NCI-H69 (cell line): ENCODE measurements around the gene BOLA2B.
"Not testable (repeated sequence)": the region's sequence is repeated elsewhere in the genome, so short reads cannot be mapped to it uniquely, and the experiment has no call there.

Experiments used
- DNase-seq: peaks from one replicate; lab custom pipeline; 2025; lab: John Stamatoyannopoulos, UW

BOLA2B gene

DNA sequence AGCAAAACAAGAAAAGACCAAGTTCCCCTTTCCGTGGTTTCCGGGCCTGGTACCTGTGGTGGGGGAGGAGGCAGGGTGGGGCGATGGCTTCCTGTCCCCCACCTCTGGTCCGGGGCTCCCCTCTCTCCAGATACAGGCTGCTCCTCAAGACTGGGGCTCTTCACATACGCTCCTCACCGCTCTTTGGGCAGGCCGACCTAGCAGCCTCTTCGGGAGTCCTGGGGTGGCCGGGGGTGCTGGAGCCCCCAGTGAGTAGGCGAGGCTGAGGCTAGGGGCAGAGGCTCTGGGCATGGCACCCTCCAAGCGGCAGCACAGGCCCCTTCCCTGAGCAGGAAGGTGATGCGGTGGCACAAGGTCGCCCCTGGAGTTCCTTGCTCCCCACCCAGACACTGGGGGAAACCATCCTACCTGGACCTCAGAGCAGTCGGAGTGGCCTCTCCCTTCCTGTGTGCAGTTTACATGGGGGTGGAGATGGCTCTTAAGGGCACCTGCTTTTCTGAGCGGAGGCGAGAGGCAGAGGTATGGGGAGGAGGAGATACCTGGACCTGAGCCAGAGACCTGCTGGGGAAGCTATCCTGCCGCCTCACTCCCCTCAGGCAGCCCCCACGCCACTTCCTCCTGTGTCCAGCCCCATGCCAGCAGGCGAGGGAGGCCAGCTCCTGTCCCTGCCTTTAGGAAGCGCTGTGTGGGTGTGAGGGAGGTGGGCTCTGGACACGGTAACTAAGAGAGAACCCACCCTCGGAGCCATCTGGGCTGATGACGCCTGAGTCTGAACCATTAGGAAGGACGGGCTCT, 9.2 kb downstream of the BOLA2B start:
- peak; percentile 96 for DNase-seq

DNA sequence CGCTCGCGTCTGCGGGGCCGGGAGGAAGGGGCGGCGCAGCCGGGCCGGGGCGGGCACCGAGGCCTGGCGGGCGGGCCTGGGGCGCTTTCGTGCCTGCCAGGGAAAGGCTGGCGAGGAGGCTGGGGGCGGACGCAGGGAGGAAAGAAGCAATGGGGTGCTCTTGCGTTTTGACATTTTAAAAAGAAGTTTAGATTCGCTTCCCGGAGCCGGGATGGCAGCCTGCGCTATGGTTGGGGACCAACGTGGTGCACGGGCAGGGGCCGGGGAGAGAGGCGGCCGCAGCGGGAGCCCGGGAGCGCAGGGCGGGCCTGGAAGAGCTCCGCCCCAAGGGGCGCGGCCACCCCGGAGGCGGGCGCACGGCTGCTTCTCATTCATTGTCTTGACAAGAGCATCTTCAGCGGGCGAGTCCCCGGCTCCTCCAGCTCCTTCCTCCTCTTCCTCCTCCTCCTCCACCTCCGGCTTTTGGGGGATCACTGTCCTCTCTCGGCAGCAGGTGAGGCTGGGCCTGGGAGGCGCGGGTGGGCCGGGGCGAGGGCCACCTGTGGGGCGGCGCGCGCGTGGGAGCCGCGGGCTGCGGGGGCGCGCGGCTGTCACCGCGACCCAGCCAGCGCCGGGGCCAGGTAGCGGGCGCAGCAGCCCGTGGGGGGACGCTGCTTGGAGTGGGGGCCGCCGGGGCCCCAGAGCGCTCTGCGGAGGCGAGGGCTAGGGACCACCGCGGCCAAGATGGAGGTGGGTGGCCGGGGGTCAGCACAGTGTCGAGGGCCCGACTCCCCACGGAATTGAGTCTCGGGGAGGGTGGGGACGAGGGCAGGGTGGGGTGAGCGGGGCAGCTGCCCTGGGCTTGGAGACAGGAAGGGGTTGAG, 10.0 kb downstream of the BOLA2B start, which contains the start of gene CORO1A:
Gene CORO1A (plus strand): TSS at position 370 of the 863 bp plus-strand sequence. CDS start 1,608 bp downstream, outside the sequence.
- DNase-seq = peak; percentile 93

DNA sequence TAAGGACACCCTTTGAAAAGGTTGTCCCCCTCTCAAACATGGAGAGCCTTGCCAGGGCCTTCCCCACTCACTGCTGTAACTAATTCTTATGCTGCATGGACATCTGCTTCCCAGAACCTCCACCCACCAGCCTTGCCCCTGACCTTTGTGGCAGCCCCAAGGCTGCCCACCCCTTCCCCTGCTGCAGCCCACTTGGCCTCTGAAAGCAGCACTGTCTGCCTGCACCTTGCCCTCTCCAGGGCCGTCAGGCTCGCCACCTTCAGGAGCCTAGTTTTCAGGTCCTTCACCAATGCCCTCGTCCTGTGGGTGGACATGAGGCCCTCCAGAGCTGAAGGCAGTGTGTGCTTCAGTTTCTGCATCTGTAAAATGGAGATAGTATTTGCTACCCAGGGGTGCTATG, 12.7 kb downstream of the BOLA2B start:
- DNase-seq = no peak

DNA sequence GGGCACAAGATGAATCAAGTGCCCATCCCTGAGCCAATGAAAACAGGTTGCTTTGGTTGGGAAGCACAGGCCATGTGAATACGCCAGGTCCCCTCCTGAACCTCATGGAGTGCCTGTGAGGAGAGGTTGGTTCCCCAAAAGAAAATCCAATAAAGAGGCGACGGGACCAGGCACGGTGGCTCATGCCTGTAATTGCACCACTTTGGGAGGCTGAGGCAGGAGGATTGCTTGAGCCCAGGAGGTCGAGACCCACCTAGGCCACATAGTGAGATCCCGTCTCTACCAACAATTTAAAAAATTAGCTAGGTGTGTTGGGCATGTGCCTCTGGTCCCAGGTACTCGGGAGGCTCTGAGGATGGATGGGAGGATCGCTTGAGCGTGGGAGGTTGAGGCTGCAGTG, 13.5 kb downstream of the BOLA2B start:
- no peak for DNase-seq

DNA sequence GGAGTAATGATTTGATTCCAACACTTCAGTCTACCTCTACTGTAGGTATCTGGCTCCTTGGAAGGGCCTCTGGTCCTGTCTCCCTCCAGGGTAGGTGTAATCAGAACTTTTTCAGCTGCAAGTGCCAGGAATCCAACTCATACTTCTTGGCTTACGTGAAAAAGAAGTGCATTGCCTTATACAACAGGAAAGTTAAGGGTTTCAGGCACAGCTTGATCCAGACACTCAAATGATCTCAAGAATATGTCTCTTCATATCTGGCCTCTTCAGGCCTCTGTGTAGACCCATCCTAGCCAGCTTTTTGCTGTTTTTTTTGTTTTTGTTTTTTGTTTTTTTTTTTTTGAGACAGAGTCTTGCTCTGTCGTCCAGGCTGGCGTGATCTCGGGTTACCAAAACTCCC, 14.3 kb downstream of the BOLA2B start:
- DNase-seq = no peak

DNA sequence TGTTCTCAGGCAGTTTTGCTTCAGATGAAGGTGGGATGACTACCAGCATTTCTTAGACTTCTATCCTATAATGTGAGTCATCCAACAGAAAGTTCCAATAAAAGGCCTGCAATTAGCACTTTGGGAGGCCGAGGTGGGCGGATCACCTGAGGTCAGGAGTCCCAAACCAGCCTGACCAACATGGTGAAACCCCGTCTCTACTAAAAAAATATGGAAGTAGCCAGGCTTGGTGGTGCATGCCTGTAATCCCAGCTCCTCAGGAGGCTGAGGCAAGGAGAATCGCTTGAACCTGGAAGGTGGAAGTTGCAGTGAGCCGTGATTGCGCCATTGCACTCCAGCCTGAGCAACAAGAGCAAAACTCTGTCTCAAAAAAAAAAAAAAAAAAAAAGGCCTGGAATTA, 16.6 kb downstream of the BOLA2B start:
- not testable (repeated sequence) for DNase-seq

DNA sequence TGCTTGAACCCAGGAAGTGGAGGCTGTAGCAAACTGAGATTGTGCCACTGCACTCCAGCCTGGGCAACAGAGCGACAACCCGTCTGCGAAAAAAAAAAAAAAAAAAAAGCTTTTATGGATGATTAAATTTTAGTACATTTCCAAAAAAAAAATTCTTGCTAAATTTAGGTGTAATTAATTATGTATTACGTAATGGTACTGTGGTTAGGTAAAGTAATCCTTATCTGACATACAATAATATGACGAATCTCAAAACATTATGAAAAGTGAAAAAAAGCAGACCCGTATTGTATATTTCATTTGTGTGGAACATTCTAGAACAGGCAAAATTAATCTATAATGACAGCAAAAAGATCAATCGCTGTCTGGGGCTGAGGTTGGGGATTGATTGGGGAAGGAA, 20.4 kb downstream of the BOLA2B start:
- no peak for DNase-seq

DNA sequence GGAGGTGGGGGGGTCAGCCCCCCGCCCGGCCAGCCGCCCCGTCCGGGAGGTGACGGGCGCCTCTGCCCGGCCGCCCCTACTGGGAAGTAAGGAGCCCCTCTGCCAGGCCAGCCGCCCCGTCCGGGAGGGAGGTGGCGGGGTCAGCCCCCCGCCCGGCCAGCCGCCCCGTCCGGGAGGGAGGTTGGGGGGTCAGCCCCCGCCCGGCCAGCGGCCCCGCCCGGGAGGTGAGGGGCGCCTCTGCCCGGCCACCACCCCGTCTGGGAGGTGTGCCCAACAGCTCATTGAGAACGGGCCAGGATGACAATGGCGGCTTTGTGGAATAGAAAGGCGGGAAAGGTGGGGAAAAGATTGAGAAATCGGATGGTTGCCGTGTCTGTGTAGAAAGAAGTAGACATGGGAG, 23.3 kb downstream of the BOLA2B start:
- DNase-seq = not testable (repeated sequence)

DNA sequence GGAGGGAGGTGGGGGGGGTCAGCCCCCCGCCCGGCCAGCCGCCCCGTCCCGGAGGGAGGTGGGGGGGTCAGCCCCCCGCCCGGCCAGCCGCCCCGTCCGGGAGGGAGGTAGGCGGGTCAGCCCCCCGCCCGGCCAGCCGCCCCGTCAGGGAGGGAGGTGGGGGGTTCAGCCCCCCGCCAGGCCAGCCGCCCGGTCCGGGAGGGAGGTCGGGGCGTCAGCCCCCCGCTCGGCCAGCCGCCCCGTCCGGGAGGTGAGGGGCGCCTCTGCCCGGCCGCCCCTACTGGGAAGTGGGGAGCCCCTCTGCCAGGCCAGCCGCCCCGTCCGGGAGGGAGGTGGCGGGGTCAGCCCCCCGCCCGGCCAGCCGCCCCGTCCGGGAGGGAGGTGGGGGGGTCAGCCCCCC, 24.1 kb downstream of the BOLA2B start:
- not testable (repeated sequence) for DNase-seq

DNA sequence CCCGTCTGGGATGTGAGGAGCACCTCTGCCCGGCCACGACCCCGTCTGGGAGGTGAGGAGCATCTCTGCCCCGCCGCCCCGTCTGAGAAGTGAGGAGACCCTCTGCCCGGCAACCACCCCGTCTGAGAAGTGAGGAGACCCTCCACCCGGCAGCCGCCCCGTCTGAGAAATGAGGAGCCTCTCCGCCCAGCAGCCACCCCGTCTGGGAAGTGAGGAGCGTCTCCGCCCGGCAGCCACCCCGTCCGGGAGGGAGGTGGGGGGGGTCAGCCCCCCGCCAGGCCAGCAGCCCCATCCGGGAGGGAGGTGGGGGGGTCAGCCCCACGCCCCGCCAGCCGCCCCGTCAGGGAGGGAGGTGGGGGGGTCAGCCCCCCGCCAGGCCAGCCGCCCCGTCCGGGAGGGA, 24.7 kb downstream of the BOLA2B start:
- not testable (repeated sequence) for DNase-seq

DNA sequence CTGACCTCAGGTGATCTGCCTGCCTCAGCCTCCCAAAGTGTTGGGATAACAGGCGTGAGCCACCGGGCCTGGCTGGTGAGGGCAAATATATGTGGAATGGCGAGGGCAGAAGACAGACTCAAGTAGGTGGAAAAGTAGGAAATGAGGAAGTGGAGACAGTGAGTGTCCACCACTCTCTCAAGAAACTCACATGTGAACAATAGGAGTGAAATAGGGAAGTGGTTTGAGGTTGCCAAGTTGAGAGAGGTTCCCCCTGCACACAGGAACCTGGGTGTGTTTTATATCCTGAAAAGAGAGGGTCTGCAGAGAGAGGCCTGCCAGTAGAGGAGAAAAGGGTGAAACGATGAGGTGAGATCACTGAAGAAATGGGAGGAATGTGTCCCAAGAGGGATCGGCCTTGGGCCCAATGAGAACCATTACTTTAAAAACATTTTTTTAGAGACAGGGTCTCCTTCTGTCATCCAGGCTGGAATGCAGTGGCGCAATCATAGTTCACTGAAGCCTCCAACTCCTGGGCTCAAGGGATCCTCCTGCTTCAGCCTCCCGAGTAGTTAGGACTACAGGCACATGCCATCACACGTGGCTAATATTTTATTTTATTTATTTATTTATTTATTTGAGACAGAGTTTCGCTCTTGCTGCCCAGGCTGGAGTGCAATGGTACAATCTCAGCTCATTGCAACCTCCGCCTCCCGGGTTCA, 27.1 kb downstream of the BOLA2B start:
- DNase-seq = no peak

DNA sequence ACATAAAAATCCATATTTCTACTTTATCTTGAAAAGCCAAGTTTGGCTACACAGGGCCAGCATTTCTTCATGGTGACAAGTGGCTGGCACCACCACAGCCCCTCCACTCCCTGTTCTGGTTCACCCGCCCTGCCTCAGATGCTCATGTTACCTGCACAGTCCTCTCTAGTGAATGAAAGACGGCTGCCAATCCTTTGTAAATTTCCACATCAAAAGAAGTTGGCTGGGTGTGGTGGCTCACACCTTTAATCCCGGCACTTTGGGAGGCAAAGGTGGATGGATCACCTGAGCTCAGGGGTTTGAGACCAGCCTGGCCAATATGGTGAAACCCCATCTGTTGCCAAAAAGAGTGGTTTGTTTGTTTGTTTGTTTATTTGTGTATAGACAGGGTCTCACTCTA, 29.9 kb downstream of the BOLA2B start:
- no peak for DNase-seq

DNA sequence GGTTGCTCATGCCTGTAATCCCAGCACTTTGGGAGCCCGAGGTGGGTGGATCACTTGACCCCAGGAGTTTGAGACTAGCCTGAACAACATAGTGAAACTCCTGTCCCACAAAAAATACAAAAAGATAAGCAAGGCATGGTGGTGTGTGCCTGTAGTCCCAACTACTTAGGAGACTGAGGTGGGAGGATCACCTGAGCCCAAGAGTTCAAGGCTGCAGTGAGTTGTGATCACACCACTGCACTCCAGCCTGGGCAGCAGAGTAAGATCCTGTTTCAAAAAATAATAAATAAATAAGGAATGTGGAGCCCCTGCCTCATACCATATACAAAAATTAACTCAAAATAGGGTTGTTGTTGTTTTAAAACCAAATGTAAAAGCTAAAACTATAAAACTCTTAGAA, 36.3 kb downstream of the BOLA2B start:
- DNase-seq = no peak

DNA sequence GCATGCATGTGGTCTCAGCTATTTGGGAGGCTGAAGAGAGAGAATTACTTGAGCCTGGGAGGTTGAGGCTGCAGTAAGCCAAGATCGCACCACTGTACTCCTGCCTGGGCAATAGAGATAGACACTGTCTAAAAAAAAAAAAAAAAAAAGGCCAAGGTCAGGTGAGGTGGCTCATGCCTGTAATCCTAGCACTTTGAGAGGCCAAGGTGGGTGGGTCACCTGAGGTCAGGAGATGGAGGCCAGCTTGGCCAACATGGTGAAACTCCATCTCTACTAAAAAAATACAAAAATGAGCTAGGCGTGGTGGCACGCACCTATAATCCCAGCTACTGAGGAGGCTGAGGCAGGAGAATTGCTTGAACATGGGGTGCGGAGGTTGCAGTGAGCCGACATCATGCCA, 38.3 kb downstream of the BOLA2B start:
- DNase-seq = no peak

DNA sequence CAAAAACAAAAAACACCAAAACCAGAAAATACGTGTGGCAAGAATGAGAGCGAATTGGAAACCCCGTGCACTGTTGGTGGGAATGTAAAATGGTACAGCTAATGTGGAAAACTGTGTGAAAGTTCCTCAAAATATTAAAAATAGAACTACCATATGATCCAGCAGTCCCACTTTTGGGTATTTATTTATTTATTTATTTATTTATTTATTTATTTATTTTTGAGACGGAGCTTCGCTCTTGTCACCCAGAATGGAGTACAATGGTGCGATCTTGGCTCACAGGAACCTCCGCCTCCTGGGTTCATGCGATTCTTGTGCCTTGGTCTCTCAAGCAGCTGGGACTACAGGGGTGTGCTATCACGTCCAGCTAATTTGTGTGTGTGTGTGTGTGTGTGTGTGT, 40.9 kb downstream of the BOLA2B start:
- DNase-seq = no peak

DNA sequence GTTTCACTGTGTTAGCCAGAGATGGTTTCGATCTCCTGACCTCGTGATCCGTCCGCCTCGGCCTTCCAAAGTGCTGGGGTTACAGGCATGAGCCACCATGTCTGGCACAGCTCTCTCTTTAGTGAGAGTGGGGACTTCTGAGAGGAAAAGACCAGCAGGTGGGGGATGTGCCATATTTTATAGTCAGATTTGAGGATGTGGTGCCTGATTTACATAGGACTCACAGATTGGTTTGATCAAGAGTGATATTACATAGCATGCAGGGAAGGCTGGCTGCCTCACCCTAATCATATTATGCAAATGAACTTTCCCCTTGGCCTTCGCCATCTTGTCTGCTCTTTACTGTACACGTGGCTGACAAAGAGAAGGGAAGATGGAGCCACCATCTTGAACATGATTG, 42.4 kb downstream of the BOLA2B start:
- DNase-seq = no peak

DNA sequence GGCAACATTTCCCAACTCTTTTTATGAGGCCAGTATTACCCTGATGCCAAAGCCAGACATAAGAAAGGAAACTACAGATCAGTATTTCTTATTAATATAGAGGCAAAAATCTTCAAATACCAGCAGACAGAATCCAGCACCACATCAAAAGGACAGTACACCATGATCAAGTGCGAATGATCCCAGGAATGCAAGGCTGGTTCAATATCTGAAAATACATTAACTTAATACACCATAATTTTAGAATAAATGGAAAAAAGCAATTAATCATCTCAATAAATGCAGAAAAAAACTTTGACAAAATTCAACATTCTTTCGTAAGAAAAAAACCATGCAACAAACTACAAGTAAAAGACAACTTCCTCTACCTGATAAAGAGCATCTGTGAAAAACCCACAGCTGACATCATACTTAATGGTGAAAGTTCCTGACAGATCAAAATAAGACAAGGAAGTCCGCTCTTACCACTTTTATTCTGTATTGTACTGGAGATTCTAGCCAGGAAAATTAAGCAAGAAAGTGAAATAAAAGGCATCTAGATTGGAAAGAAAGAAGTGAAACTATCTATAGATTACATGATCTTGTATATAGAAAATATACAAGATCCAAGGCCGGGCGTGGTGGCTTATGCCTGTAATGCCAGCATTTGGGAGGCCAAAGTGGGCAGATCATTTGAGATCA, 44.1 kb downstream of the BOLA2B start:
- DNase-seq = no peak

DNA sequence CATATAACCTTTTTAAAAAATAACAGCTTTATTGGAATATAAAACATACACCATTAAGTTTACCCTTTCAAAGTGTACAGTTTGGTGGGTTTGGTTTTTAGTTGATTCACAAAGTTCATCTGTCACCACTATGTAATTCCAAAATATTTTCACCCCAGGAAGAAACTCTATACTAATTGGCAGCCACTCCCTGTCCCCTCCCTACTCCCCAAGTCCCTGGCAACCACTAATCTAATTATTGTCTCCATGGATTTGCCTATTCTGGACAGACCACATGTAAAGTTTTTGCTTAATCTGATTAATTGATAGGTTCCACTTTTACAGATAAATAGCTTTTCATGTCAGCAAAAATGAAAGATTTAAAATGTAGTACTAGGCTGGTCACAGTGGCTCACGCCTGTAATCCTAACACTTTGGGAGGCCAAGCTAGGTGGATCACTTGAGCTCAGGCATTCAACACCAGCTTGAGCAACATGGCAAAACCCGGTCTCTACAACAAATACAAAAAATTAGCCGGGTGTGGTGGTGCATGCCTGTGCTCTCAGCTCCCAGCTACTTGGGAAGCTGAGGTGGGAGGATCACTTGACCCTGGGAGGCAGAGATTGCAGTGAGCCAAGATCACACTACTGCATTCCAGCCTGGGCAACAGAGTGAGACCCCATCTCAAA, 45.5 kb downstream of the BOLA2B start:
- DNase-seq = no peak

DNA sequence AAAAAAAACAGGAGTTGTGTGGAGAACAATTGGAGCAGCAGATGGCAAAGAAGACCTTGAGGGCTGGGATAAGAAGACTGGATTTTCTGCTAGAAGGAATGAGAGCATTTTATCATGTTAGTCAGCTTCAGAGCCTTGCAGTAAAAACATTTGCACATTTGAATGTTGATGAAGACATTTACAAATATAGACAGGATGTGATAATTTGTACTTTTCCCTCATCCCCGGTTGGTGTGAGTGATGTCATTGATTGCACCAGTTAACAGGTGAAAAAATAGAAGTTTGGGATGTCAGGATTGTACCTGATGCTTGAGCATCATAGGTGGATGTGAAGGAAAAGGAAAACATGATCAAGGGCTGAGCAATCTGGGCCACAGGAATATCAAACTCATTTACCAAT, 47.8 kb downstream of the BOLA2B start:
- DNase-seq = no peak

DNA sequence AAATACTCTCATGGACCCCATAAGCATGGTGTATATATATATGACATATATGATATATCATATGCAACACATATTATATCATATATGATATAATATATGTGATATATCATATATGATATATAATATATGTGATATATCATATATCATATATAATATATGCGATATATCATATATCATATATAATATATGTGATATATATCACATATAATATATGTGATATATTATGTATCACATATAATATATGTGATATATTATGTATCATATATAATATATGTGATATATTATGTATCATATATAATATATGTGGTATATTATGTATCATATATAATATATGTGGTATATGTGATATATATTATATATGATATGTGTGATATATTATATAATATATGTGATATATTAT, 48.5 kb downstream of the BOLA2B start:
- DNase-seq = no peak

DNA sequence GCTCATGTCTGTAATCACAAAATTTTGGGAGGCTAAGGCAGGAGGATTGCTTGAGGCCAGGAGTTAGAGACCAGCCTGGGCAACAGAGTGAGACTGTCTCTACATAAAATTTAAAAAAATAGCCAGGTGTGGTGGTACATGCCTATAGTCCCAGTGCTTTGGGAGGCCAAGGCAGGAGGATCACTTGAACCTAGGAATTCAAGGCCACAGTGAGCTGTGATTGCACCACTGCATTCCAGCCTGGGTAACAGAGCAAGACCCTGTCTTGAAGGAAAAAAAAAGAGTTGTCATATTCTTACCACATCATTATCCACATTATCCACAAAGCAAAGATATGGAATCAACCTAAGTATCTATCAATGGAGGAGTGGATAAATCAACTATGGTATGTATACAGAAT, 49.4 kb downstream of the BOLA2B start:
- no peak for DNase-seq

DNA sequence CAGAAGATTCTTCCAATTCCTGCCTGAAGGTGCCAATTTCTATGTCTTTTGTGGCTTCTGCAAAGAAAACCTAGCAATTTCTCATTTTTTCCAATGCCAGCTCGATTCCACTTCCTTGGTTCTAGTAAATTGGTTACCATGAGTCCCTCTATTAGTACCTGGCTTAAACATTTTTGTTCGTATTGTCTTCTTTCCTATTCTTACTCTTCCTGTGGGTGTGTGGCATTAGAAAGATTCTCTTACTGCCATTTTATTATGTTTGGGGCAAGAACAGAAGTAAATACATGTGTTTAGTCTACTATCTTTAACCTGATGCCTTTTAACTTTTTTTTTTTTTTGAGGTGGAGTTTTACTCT, 50.1 kb downstream of the BOLA2B start:
- no peak for DNase-seq
